Measurements from ENCODE around the gene HOXB7. TPM values are rescaled to one million over a fixed set of nuclear protein-coding genes. Genes with fewer than 3 reads are reported as not detected.

The HOXB7 gene
- total RNA-seq, 2 donors from 2014 or later, result 1.3 to 1.6 TPM

GRCh38 chr17:48605991-48606891, 4.6 kb downstream of the HOXB7 start:
- peaks cover 19% of the 10 kb centered on the region for H3K4me1 Mint-ChIP-seq (ENCODE audit: low read depth)
- peaks cover 90% of the 10 kb centered on the region for H3K27me3 Mint-ChIP-seq (ENCODE audit: low read depth)

GRCh38 chr17:48605409-48605919, 5.4 kb downstream of the HOXB7 start:
- no peaks in the 10 kb centered on the region for H3K36me3 Mint-ChIP-seq (ENCODE audit: insufficient read depth in 2 of 2)
- H3K27me3 Mint-ChIP-seq (ENCODE audit: low read depth), result peaks cover 91% of the 10 kb centered on the region
- peaks cover 13% of the 10 kb centered on the region for H3K4me1 Mint-ChIP-seq (ENCODE audit: low read depth)
- no peak overlapping the region for H3K27ac Mint-ChIP-seq
- no peak overlapping the region for H3K4me3 Mint-ChIP-seq
- DNase-seq (no peak), ATAC-seq (replicated peaks in 1 of 2) (no peak)
- H3K9me3 Mint-ChIP-seq, result no peaks in the 10 kb centered on the region

More at GRCh38 chr17:48605991-48606891, 4.6 kb downstream of the HOXB7 start:
- Mint-ChIP-seq H3K36me3 (ENCODE audit: insufficient read depth in 2 of 2) (peaks cover 0 to 2% of the 10 kb centered on the region in 2 donors), H3K4me3 (no peak overlapping the region), H3K9me3 (no peaks in the 10 kb centered on the region), H3K27ac (no peak overlapping the region)
- ATAC-seq (replicated peaks in 1 of 2), result no peak
- DNase-seq, result no peak

- H3K27me3 Mint-ChIP-seq (ENCODE audit: low read depth), result peaks cover 96% of the 10 kb centered on the region
- H3K4me1 Mint-ChIP-seq (ENCODE audit: low read depth), result peaks cover 13% of the 10 kb centered on the region
- H3K9me3 Mint-ChIP-seq, result no peaks in the 10 kb centered on the region
- H3K27ac Mint-ChIP-seq, result no peak within 1 kb of the TSS
- H3K4me3 Mint-ChIP-seq, result peak within 1 kb of the TSS; percentile 66 to 67
- DNase-seq (no peak), ATAC-seq (replicated peaks in 1 of 2) (no peak)
- no peaks in the 10 kb centered on the region for H3K36me3 Mint-ChIP-seq (ENCODE audit: insufficient read depth in 2 of 2)
Measured at GRCh38 chr17:48604770-48605329, 6.0 kb downstream of the HOXB7 start, which contains the start of gene HOXB6. TSS of gene HOXB6 (minus strand) at chr17:48604986. CDS start at chr17:48598150, 6,836 bp downstream.

- H3K9me3 Mint-ChIP-seq, result no peaks in the 10 kb centered on the region
- no peaks in the 10 kb centered on the region for H3K36me3 Mint-ChIP-seq (ENCODE audit: insufficient read depth in 2 of 2)
- H3K4me1 Mint-ChIP-seq (ENCODE audit: low read depth), result peaks cover 13% of the 10 kb centered on the region
- peaks cover 96% of the 10 kb centered on the region for H3K27me3 Mint-ChIP-seq (ENCODE audit: low read depth)
- no peak for DNase-seq
- peak overlapping the region; percentile 66 to 67 for H3K4me3 Mint-ChIP-seq
- H3K27ac Mint-ChIP-seq, result no peak overlapping the region
- no peak for ATAC-seq (replicated peaks in 1 of 2)
Measured at GRCh38 chr17:48603959-48604769, 6.7 kb downstream of the HOXB7 start.

GRCh38 chr17:48601539-48602425, 9.0 kb downstream of the HOXB7 start:
- no peak for DNase-seq
- H3K27ac Mint-ChIP-seq, result no peak overlapping the region
- H3K36me3 Mint-ChIP-seq (ENCODE audit: insufficient read depth in 2 of 2), result no peaks in the 10 kb centered on the region
- no peak for ATAC-seq (replicated peaks in 1 of 2)
- peaks cover 28% of the 10 kb centered on the region for H3K4me1 Mint-ChIP-seq (ENCODE audit: low read depth)
- no peaks in the 10 kb centered on the region for H3K9me3 Mint-ChIP-seq
- peak overlapping the region in 1 of 2 donors; percentile 26 for H3K4me3 Mint-ChIP-seq
- peaks cover 98% of the 10 kb centered on the region for H3K27me3 Mint-ChIP-seq (ENCODE audit: low read depth)

- ATAC-seq (replicated peaks in 1 of 2) (no peak), DNase-seq (no peak)
- H3K27ac Mint-ChIP-seq, result no peak overlapping the region
- no peaks in the 10 kb centered on the region for H3K9me3 Mint-ChIP-seq
- H3K27me3 Mint-ChIP-seq (ENCODE audit: low read depth), result peaks cover 98% of the 10 kb centered on the region
- H3K4me3 Mint-ChIP-seq, result no peak overlapping the region
- H3K36me3 Mint-ChIP-seq (ENCODE audit: insufficient read depth in 2 of 2), result no peaks in the 10 kb centered on the region
- H3K4me1 Mint-ChIP-seq (ENCODE audit: low read depth), result peaks cover 34% of the 10 kb centered on the region
Measured at GRCh38 chr17:48601207-48601538, 9.6 kb downstream of the HOXB7 start.

- DNase-seq, result no peak
- H3K4me1 Mint-ChIP-seq (ENCODE audit: low read depth), result peaks cover 41% of the 10 kb centered on the region
Measured at GRCh38 chr17:48600244-48601098, 10.3 kb downstream of the HOXB7 start.

GRCh38 chr17:48599354-48599753, 11.5 kb downstream of the HOXB7 start:
- Mint-ChIP-seq H3K27me3 (ENCODE audit: low read depth) (peaks cover 98% of the 10 kb centered on the region), H3K4me1 (ENCODE audit: low read depth) (peaks cover 37% of the 10 kb centered on the region), H3K9me3 (no peaks in the 10 kb centered on the region), H3K4me3 (no peak overlapping the region), H3K36me3 (ENCODE audit: insufficient read depth in 2 of 2) (no peaks in the 10 kb centered on the region), H3K27ac (no peak overlapping the region)
- DNase-seq (no peak), ATAC-seq (replicated peaks in 1 of 2) (no peak)

More at GRCh38 chr17:48600244-48601098, 10.3 kb downstream of the HOXB7 start:
- no peak for ATAC-seq (replicated peaks in 1 of 2)
- no peak overlapping the region for H3K4me3 Mint-ChIP-seq
- peaks cover 98% of the 10 kb centered on the region for H3K27me3 Mint-ChIP-seq (ENCODE audit: low read depth)
- no peaks in the 10 kb centered on the region for H3K9me3 Mint-ChIP-seq
- no peaks in the 10 kb centered on the region for H3K36me3 Mint-ChIP-seq (ENCODE audit: insufficient read depth in 2 of 2)
- H3K27ac Mint-ChIP-seq, result no peak overlapping the region

- ATAC-seq (replicated peaks in 1 of 2) (no peak), DNase-seq (no peak)
- H3K4me3 Mint-ChIP-seq, result peak overlapping the region; percentile 33 to 76
- H3K27ac Mint-ChIP-seq, result no peak overlapping the region
- H3K36me3 Mint-ChIP-seq (ENCODE audit: insufficient read depth in 2 of 2), result no peaks in the 10 kb centered on the region
- H3K27me3 Mint-ChIP-seq (ENCODE audit: low read depth), result peaks cover 100% of the 10 kb centered on the region
- no peaks in the 10 kb centered on the region for H3K9me3 Mint-ChIP-seq
- H3K4me1 Mint-ChIP-seq (ENCODE audit: low read depth), result peaks cover 41% of the 10 kb centered on the region
Measured at GRCh38 chr17:48598736-48599135, 12.1 kb downstream of the HOXB7 start.

- Mint-ChIP-seq H3K36me3 (ENCODE audit: insufficient read depth in 2 of 2) (no peaks in the 10 kb centered on the region), H3K9me3 (no peaks in the 10 kb centered on the region), H3K4me1 (ENCODE audit: low read depth) (peaks cover 48% of the 10 kb centered on the region), H3K27ac (no peak overlapping the region), H3K27me3 (ENCODE audit: low read depth) (peaks cover 98% of the 10 kb centered on the region), H3K4me3 (peak overlapping the region; percentile 76 to 85)
- ATAC-seq (replicated peaks in 1 of 2) (peak; percentile 50 to 55), DNase-seq (peak; percentile 56 to 58)
Measured at GRCh38 chr17:48597778-48598631, 12.8 kb downstream of the HOXB7 start.

GRCh38 chr17:48597528-48597777, 13.4 kb downstream of the HOXB7 start:
- Mint-ChIP-seq H3K4me3 (peak overlapping the region; percentile 76 to 85), H3K4me1 (ENCODE audit: low read depth) (peaks cover 47% of the 10 kb centered on the region), H3K36me3 (ENCODE audit: insufficient read depth in 2 of 2) (no peaks in the 10 kb centered on the region), H3K9me3 (no peaks in the 10 kb centered on the region), H3K27me3 (ENCODE audit: low read depth) (peaks cover 96% of the 10 kb centered on the region), H3K27ac (no peak overlapping the region)
- DNase-seq (no peak), ATAC-seq (replicated peaks in 1 of 2) (peak in 1 of 2 donors; percentile 4)
